Right lobe of liver (tissue), 6 donors: ENCODE results near the gene LSM12. TPM values are rescaled to one million over a fixed set of nuclear protein-coding genes. Genes with fewer than 3 reads are reported as not detected.
A peak's percentile ranks its signal among the peaks of the same experiment; 100 is the strongest.

Source experiments
- ATAC-seq, 4 donors: fragments of 200-7000 bp; cut with Tn5 transposase; one replicate each; pipeline ENCODE4 v1.9.1; 2020; ENCODE audit warnings: mild to moderate bottlenecking in 4 of 4, moderate library complexity in 4 of 4
- DNase-seq, 3 donors: peaks; one replicate each; pipeline ENCODE4 v3.0.0-alpha.2; 2020
- H3K27ac ChIP-seq, 3 donors: fragments of 200-600 bp; one replicate each; pipeline ENCODE4 v1.8.0; 2022
- H3K27me3 ChIP-seq, 2 donors: fragments of 200-600 bp; one replicate each; pipeline ENCODE4 v1.8.0; 2022
- H3K36me3 ChIP-seq, 4 donors: fragments of 200-600 bp; sonication (generic) in 1 of 4; one replicate each; pipeline versions ENCODE4 v1.5.1 to v1.8.0; 2017 to 2022; ENCODE audit warnings: control low read depth in 1 of 4
- H3K4me1 ChIP-seq, 4 donors: fragments of 200-600 bp; sonication (generic) in 1 of 4; one replicate each; pipeline versions ENCODE4 v1.5.1 to v1.8.0; 2017 to 2022; ENCODE audit warnings: control low read depth in 1 of 4
- H3K4me3 ChIP-seq, 3 donors: fragments of 200-600 bp; one replicate each; pipeline ENCODE4 v1.8.0; 2022
- H3K9me3 ChIP-seq, 4 donors: fragments of 200-600 bp; sonication (generic) in 1 of 4; one replicate each; pipeline versions ENCODE4 v1.5.1 to v1.8.0; 2017 to 2022; ENCODE audit warnings: control low read depth in 1 of 4
- CTCF ChIP-seq, 4 donors: fragments of 200-600 bp in 3 of 4; fragments of 450-650 bp in 1 of 4; IDR thresholded peaks; one replicate each; pipeline versions ENCODE4 v1.5.1 to v1.8.0; 2016 to 2022; ENCODE audit warnings: antibody characterized with exemption in 4 of 4, mild to moderate bottlenecking in 2 of 4
- POLR2A ChIP-seq: fragments of 450-650 bp; IDR thresholded peaks from one replicate; pipeline ENCODE4 v1.6.1; 2017; ENCODE audit warnings: antibody characterized with exemption, mild to moderate bottlenecking
- WGBS: methylation state at CpG from one replicate; pipeline ENCODE4 v1.1.6; 2018; ENCODE audit warnings: low coverage, low lambda C conversion rate; ENCODE audit not compliant: insufficient coverage; ENCODE audit errors: missing lambda C conversion rate; 5-methylcytosine and 5-hydroxymethylcytosine counted together
- intact Hi-C, 2 donors: fragments of 100-400 bp; cut with DNase I; formaldehyde crosslinking; loops; one replicate each; pipeline versions ENCODE4 v1.11.2 to v1.14.1; 2022
- total RNA-seq, 6 experiments: library from RNA; depleted of rRNA in 2 of 6; stranded (reverse); fragments of >200 nt in 2 of 6; fragmentation: NEBNext Ultra II Directional in 3 of 6; extraction: Animal tissue kit (Norgen Biotek cat#: 25700) in 3 of 6; gene quantifications; one replicate each; pipeline versions ENCODE4 v1.1.0 to v1.2.4, GENCODE V29; 2016 to 2023
- donor health status: DM: no; HTN: yes; CAD: no.
- donor health status: DM: no; HTN: no; CAD: no.
- donor health status: DM: no; HTN: no; CAD: no.
- donor health status: DM: no; HTN: yes; CAD: no.
- donor health status: DM: no; HTN: yes; CAD: no.

The LSM12 gene
- total RNA-seq, 6 experiments from 2014 or later: 24.2 to 30.6 (median 29.4) TPM

DNA sequence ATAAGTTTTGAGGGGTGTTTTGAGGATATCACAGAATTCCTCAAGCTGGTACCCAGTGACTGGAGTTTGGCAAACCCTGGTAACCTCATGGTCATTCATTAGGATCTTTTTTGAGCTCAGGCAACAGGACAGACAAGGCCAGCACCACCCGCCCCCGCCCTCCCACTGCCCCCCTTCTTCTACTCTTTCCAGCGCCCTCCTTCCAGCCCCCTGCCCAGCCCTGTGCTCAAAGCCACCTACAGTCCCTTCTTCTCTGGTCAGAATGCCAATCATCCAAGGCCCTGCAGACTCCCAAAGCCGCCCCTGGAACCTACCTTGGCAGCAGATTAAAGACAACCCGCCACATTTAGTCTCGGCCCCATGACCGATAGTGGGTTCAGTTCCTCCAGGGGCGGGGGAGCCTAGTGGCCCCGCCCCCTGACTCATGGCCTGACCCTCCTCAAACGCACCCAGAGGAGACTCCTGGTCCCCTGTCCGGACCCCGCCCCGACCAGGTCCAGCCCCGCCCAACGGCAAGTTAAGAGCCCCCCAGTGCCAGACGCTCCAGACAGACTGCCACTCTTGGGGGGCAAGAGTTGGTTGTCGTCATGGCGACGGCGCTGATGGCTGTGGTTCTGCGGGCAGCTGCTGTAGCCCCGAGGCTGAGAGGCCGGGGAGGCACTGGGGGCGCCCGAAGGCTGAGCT is 62.3 kb downstream of the LSM12 start, which contains the start of gene NAGS:
TSS of gene NAGS (plus strand) at position 546 of the 684 bp plus-strand sequence. CDS start at position 588, 42 bp downstream.
- 6% methylated on average over 11 of the region's 25 CpGs for WGBS
- no peak for TF ChIP-seq CTCF (IDR thresholded peaks at IDR 0.05)
- TF ChIP-seq POLR2A: peak; percentile 70
- H3K9me3 ChIP-seq: no peaks in the 10 kb centered on the region
- H3K4me3 ChIP-seq: peak within 1 kb of the TSS; percentile 53 to 85 (median 83)
- peaks cover 2 to 60% (median 31%) of the 10 kb centered on the region in 4 donors for H3K4me1 ChIP-seq
- H3K36me3 ChIP-seq: peaks cover 0 to 34% (median 10%) of the 10 kb centered on the region in 4 donors
- DNase-seq (peak; percentile 84 to 96 (median 95)), ATAC-seq (peak; percentile 46 to 67 (median 60))
- no peaks in the 10 kb centered on the region for H3K27me3 ChIP-seq
- intact Hi-C loops: no loop called here
- H3K27ac ChIP-seq: peak within 1 kb of the TSS; percentile 54 to 95 (median 95)

DNA sequence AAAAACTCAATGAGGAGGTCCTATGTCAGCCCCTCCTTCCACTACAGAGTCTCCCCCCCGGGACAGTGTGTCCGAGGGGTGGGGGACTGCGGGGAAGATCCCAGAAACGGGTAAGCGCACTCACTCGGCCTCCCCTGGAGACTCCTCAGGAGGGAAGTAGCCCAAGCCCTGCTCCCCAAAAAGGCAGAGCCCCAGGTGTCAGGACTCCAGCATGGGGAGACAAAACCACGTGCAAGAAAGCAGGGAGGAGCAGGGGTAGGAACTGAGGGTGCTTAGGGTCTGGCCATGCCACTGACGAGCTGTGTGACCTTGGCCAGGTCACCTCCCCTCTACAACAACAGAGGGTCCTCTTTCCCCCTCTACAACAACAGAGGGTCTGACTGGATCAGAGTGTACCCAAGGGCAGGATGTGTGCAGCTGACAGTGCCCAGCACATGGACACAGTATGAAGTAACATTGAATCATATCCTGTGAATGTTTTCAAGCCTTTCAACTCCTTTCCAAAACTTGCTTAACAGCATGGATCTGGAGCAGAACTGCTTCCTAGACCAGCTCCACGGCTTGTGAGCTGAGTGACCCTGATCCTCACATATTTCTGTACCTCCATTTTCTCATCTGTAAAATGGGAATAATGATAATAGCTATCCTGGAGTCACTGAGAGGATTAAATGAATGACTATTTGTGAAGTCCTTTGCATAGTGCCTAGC is 64.2 kb downstream of the LSM12 start:
- ATAC-seq (peak in 3 of 4 donors; percentile 20 to 35 (median 22)), DNase-seq (no peak)
- Histone ChIP-seq H3K27ac (peak overlapping the region; percentile 14 to 95 (median 95)), H3K4me1 (peaks cover 2 to 46% (median 20%) of the 10 kb centered on the region in 4 donors), H3K9me3 (no peaks in the 10 kb centered on the region), H3K36me3 (peaks cover 0 to 15% (median under 1%) of the 10 kb centered on the region in 4 donors), H3K27me3 (no peaks in the 10 kb centered on the region), H3K4me3 (peak overlapping the region in 2 of 3 donors; percentile 16 to 51)
- intact Hi-C loops: no loop called here
- peak; percentile 78 for TF ChIP-seq POLR2A
- no peak for TF ChIP-seq CTCF (IDR thresholded peaks at IDR 0.05)
- 10% methylated on average over 3 of the region's 9 CpGs for WGBS

DNA sequence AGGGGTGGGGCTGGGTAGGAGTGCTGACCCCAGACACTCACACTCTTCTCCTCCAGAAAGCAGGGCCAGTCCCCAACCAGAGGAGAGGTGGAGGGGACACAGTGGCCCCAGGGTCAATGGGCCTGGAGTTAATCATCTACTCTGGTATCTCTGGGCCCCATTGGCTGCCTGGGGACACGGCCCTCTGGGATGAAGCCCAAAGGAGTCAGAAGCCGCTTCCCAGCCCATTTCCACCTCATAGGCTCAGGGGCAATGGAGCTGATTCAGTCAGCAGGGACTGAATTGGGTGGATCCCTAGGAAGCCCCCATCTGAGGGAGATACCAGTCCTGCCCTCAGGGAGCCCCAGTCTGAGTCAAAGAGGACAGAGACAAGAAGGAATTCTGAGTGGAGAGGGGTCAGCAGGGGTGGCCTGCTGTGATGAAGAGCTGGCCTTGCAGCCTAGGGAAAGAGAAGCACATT is 65.0 kb downstream of the LSM12 start:
- Histone ChIP-seq H3K4me3 (peak overlapping the region in 2 of 3 donors; percentile 23 to 51), H3K9me3 (no peaks in the 10 kb centered on the region), H3K27ac (peak overlapping the region; percentile 14 to 95 (median 95)), H3K27me3 (no peaks in the 10 kb centered on the region), H3K4me1 (peaks cover 2 to 41% (median 17%) of the 10 kb centered on the region in 4 donors), H3K36me3 (peaks cover 0 to 9% (median 0%) of the 10 kb centered on the region in 4 donors)
- 60% methylated on average over 1 of the region's 2 CpGs for WGBS
- intact Hi-C loops: no loop called here
- peak; percentile 62 to 81 (median 70) for ATAC-seq
- DNase-seq: peak; percentile 73 to 93 (median 89)
- TF ChIP-seq POLR2A (peak; percentile 85), CTCF (IDR thresholded peaks at IDR 0.05) (no peak)

- Histone ChIP-seq H3K4me3 (peak overlapping the region in 2 of 3 donors; percentile 23 to 51), H3K36me3 (peaks cover 0 to 3% (median 0%) of the 10 kb centered on the region in 4 donors), H3K9me3 (no peaks in the 10 kb centered on the region), H3K27me3 (no peaks in the 10 kb centered on the region), H3K27ac (peak overlapping the region; percentile 14 to 95 (median 95)), H3K4me1 (peaks cover 2 to 41% (median 17%) of the 10 kb centered on the region in 4 donors)
- no peak for ATAC-seq
- no peak for DNase-seq
- TF ChIP-seq POLR2A (no peak), CTCF (IDR thresholded peaks at IDR 0.05) (no peak)
- intact Hi-C loops: no loop called here
- 37% methylated on average over 4 of the region's 6 CpGs for WGBS
Measured at GRCh38 chr17:44000871-44001460, 65.5 kb downstream of the LSM12 start.
